Cardiac muscle cell (in vitro differentiated cells and primary cell): Measurements from ENCODE around the gene NAALADL1. TPM values are rescaled to one million over a fixed set of nuclear protein-coding genes. Genes with fewer than 3 reads are reported as not detected.

Source experiments
- DNase-seq, 2 donors: peaks; one replicate each; pipeline versions ENCODE4 v3.0.0 to v3.0.0-alpha.2; 2010 to 2017; ENCODE audit warnings: low read depth in 1 of 2, low spot score in 1 of 2
- H3K27ac ChIP-seq: fragments of 200-600 bp; sonication (generic); 2 replicates; pipeline ENCODE4 v1.5.1; 2016
- H3K27me3 ChIP-seq: fragments of 200-600 bp; sonication (generic); 2 replicates; pipeline ENCODE4 v1.6.0; 2016; ENCODE audit warnings: control low read depth
- H3K36me3 ChIP-seq: fragments of 200-600 bp; sonication (generic); 2 replicates; pipeline ENCODE4 v1.5.1; 2016; ENCODE audit warnings: control low read depth
- H3K4me1 ChIP-seq: fragments of 200-600 bp; sonication (generic); 2 replicates; pipeline ENCODE4 v1.8.1; 2017; ENCODE audit warnings: low read depth, mild to moderate bottlenecking, mixed run types
- H3K4me3 ChIP-seq: fragments of 200-600 bp; sonication (generic); 2 replicates; pipeline ENCODE4 v1.5.1; 2016; ENCODE audit warnings: mild to moderate bottlenecking
- H3K9me3 ChIP-seq: fragments of 200-600 bp; sonication (generic); 2 replicates; pipeline ENCODE4 v1.5.1; 2017; ENCODE audit warnings: low read depth, mild to moderate bottlenecking, control low read depth
- polyA plus RNA-seq: library from polyadenylated mRNA; unstranded; fragments of >200 nt; fragmentation: Nextera tagmentation; extraction: Ambion mirVana; gene quantifications from 2 replicates; pipeline ENCODE4 v1.2.1, GENCODE V29; 2016
- total RNA-seq: library from RNA; depleted of rRNA; stranded (reverse); fragments of >200 nt; gene quantifications from 2 replicates; pipeline ENCODE4 v1.2.3, GENCODE V29; 2016
- TF ChIP-seq, protein P1 (sequence below): IDR thresholded peaks from 2 replicates; pipeline ENCODE4 v1.5.1; 2012; ENCODE audit warnings: low read depth, mild to moderate bottlenecking, low read length

The NAALADL1 gene, protein sequence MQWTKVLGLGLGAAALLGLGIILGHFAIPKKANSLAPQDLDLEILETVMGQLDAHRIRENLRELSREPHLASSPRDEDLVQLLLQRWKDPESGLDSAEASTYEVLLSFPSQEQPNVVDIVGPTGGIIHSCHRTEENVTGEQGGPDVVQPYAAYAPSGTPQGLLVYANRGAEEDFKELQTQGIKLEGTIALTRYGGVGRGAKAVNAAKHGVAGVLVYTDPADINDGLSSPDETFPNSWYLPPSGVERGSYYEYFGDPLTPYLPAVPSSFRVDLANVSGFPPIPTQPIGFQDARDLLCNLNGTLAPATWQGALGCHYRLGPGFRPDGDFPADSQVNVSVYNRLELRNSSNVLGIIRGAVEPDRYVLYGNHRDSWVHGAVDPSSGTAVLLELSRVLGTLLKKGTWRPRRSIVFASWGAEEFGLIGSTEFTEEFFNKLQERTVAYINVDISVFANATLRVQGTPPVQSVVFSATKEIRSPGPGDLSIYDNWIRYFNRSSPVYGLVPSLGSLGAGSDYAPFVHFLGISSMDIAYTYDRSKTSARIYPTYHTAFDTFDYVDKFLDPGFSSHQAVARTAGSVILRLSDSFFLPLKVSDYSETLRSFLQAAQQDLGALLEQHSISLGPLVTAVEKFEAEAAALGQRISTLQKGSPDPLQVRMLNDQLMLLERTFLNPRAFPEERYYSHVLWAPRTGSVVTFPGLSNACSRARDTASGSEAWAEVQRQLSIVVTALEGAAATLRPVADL
- total RNA-seq (2.3 TPM in 1 of 2 replicates, not detected in the other), polyA plus RNA-seq (0.59 and 0.84 TPM in 2 replicates)

DNA sequence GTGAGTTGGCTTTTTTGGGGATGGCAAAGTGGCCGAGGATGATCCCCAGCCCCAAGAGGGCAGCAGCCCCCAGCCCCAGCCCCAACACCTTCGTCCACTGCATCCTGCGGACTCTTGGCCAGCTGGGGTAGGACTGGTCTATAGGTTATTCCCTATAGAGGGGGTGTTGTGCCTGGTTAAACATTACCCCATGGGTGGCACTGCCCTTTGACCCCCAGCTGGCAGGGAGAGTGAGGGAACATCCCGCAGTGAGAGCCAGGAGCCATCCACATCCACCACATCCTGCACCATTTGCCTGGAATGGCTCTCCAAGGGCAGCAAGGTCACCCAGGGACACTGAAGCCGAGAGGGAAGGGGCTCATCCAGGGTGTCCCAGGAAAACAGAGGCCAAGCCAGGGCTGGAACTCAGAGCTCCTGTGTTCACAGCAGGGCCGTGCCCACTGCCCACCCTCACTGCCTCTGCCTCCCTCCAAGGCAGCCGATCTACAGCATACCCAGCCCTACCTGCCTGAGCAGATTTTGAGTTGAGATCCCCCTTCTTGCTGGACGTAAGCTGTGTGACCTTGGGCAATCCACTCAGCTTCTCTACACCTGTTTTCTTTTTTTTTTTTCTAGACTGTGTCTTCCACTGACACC, at the start of gene NAALADL1:
NAALADL1 (minus strand) TSS at position 135 of the 636 bp plus-strand sequence; CDS start at position 103, 32 bp downstream.
- no peak for DNase-seq
- H3K27me3 ChIP-seq: no peaks in the 10 kb centered on the region
- H3K9me3 ChIP-seq: no peaks in the 10 kb centered on the region
- no peaks in the 10 kb centered on the region for H3K4me1 ChIP-seq
- TF ChIP-seq, protein P1, sequence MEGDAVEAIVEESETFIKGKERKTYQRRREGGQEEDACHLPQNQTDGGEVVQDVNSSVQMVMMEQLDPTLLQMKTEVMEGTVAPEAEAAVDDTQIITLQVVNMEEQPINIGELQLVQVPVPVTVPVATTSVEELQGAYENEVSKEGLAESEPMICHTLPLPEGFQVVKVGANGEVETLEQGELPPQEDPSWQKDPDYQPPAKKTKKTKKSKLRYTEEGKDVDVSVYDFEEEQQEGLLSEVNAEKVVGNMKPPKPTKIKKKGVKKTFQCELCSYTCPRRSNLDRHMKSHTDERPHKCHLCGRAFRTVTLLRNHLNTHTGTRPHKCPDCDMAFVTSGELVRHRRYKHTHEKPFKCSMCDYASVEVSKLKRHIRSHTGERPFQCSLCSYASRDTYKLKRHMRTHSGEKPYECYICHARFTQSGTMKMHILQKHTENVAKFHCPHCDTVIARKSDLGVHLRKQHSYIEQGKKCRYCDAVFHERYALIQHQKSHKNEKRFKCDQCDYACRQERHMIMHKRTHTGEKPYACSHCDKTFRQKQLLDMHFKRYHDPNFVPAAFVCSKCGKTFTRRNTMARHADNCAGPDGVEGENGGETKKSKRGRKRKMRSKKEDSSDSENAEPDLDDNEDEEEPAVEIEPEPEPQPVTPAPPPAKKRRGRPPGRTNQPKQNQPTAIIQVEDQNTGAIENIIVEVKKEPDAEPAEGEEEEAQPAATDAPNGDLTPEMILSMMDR: no peak
- H3K36me3 ChIP-seq: no peaks in the 10 kb centered on the region
- no peak within 1 kb of the TSS for H3K27ac ChIP-seq
- H3K4me3 ChIP-seq: no peak within 1 kb of the TSS

DNA sequence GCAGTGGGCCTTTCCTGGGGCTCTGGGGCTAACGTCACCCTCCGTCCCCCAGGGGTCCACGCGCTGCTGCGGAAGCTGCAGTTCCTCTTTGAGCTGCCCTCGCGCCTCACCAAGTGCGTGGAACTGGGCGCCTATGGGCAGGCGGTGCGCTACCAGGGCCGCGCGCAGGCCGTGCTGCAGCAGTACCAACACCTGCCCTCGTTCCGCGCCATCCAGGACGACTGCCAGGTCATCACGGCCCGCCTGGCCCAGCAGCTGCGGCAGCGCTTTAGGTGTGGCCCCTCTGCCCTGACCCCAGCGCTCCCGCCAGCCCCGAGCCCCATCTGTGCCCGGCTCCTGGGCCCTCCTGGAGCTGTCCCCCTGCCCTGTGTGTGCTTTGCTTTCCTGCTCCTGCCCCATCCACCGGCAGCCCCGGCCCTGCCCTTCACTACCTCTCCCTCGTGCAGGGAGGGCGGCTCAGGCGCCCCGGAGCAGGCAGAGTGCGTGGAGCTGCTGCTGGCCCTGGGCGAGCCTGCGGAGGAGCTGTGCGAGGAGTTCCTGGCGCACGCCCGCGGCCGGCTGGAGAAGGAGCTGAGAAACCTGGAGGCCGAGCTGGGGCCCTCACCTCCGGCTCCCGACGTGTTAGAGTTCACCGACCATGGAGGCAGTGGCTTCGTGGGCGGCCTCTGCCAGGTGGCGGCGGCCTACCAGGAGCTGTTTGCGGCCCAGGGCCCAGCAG, 49.6 kb upstream of the NAALADL1 start:
- no peaks in the 10 kb centered on the region for H3K27me3 ChIP-seq
- no peak for DNase-seq
- H3K4me3 ChIP-seq: no peak overlapping the region
- H3K27ac ChIP-seq: no peak overlapping the region
- H3K9me3 ChIP-seq: no peaks in the 10 kb centered on the region
- H3K36me3 ChIP-seq: no peaks in the 10 kb centered on the region
- peaks cover 7% of the 10 kb centered on the region for H3K4me1 ChIP-seq
- TF ChIP-seq, protein P1: no peak

DNA sequence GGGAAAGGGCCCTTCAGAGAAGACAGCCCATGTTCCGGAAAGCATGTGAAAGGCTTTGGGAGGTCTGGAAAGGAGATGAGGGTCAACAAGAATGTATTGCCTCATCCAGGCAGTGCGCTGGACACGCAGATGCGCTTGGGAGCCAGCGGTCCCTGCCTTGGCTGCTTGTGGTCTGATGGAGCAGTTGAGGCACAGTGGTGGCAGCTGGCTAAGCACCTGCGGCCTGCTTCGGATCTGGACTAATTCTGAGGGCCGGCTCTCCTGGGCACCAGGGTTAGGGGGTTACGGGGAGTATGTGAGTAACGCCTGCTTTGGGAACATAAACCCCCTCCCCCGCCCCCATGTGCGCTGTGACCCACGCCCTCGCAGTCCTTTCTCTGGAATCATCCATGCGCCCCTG, 48.7 kb upstream of the NAALADL1 start:
- no peak overlapping the region for H3K4me3 ChIP-seq

DNA sequence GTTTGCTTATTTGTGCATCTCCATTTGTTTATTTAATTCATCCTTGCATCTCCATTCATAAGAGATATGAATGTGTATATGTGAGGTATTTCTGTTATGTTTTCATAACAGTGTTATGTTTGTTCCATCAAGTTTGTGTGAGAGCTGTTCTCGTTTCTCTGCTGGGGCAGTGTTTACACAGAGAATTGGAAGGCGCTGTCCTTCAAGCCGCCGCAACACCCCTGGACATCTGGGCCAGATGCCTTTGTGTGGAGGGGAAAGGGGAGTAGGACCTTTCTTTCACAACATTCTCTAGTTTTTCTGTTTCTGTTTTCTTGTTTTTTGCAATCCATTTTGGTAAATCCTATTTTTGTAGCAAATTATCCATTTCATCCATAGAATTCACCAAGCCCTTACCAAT, 46.3 kb upstream of the NAALADL1 start:
- Histone ChIP-seq H3K9me3 (no peaks in the 10 kb centered on the region), H3K4me3 (no peak overlapping the region), H3K27ac (no peak overlapping the region), H3K36me3 (no peaks in the 10 kb centered on the region), H3K4me1 (no peaks in the 10 kb centered on the region), H3K27me3 (no peaks in the 10 kb centered on the region)
- DNase-seq: no peak
- TF ChIP-seq, protein P1: no peak

More for the DNA sequence above, 48.7 kb upstream of the NAALADL1 start:
- Histone ChIP-seq H3K4me1 (peaks cover 7% of the 10 kb centered on the region), H3K27me3 (no peaks in the 10 kb centered on the region), H3K9me3 (no peaks in the 10 kb centered on the region), H3K27ac (no peak overlapping the region), H3K36me3 (no peaks in the 10 kb centered on the region)
- no peak for DNase-seq
- TF ChIP-seq, protein P1: no peak

DNA sequence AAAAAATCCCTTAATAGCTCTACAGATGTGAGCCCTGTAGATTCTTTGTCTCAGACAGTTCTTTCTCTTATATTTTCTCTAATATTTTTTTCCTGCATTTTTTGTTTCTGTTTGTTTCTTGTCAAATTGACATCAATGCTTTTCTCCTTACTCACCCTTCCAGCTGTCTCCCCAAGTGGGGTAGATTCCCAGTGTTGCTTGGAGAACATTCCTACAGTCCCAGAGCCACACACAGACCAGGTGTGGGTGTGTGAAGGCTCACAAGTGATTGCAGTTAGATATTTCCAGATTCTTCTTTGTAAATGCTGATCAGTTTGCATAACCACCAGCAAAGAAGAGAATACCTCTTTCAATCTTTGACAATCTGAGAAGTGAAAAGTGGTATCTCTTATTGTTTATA, 45.1 kb upstream of the NAALADL1 start:
- TF ChIP-seq, protein P1: no peak
- Histone ChIP-seq H3K27me3 (no peaks in the 10 kb centered on the region), H3K4me1 (no peaks in the 10 kb centered on the region), H3K9me3 (no peaks in the 10 kb centered on the region), H3K36me3 (peaks cover 2% of the 10 kb centered on the region), H3K4me3 (no peak overlapping the region), H3K27ac (no peak overlapping the region)
- no peak for DNase-seq
